Cardiac atrium fibroblast (primary cell): ENCODE measurements around the gene UGCG. TPM values are rescaled to one million over a fixed set of nuclear protein-coding genes. Genes with fewer than 3 reads are reported as not detected.

Experiments
- total RNA-seq: library from RNA; depleted of rRNA; stranded (reverse); fragments of >200 nt; gene quantifications from 2 replicates; pipeline ENCODE4 v1.2.3, GENCODE V29; 2015

Gene UGCG
- total RNA-seq: 89.9 and 109 TPM in 2 replicates

GRCh38 chr9:111895996-111896941, at the start of gene UGCG:
Gene UGCG (plus strand): TSS chr9:111896814. CDS start chr9:111897216, 402 bp downstream.

Other genes with a start within 250 kb of the UGCG start
- gene GNG10, start 235.2 kb upstream of the UGCG start, total RNA-seq: 96.8 and 109 TPM in 2 replicates
- gene SHOC1, start 101.9 kb upstream of the UGCG start, total RNA-seq: not detected in 2 replicates